Activated CD8-positive, alpha-beta memory T cell treated with anti-CD3 and anti-CD28 coated beads for 24 hours (primary cell): ENCODE results near the gene CSF3.

Experiments
- DNase-seq: peaks from one replicate; pipeline ENCODE4 v3.0.0-alpha.2; 2020

The CSF3 gene

GRCh38 chr17:40025991-40026815 is 11.0 kb downstream of the CSF3 start:
- DNase-seq = peak; percentile 65

- DNase-seq = peak; percentile 89
These were observed 11.8 kb downstream of the CSF3 start for GRCh38 chr17:40026816-40027613.

DNA sequence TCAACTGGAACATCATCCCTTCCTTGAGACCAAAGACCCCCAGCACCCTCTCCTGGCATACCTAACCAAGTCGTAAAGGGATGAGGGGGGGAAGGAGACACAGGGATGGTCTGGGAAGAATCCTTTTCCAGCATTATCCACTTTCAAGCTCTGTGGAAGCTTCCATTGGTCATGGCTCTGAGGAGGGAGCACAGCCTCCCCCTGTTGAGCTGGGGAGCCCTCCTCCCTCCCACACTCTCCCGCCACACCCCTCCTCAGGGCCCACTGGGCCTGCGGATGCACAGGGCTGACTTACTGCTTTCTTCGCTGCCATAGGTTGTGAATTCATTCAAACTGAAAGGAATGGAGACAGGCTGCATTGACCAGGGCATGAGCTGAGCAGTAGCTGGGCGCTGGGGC is 12.4 kb downstream of the CSF3 start:
- no peak for DNase-seq

DNA sequence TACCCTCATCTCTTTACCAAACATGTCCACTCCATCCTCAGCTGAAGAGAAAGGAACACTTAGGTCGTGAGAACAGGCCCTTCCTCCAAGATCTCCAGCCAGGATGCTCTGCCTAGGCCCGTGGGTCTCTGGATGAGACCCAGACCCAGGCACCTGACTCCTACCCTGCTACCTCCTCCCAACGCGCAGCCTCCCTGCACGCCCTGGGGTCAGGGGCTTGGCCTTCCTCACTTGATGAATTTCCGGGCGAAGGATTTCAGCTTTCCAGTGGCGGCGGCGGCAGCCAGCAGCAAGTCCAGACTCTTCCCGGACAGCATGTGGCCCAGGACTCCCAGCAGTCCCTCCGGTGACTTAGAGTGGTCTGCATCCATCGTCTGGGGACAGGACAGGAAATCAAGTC is 13.4 kb downstream of the CSF3 start:
- no peak for DNase-seq

DNA sequence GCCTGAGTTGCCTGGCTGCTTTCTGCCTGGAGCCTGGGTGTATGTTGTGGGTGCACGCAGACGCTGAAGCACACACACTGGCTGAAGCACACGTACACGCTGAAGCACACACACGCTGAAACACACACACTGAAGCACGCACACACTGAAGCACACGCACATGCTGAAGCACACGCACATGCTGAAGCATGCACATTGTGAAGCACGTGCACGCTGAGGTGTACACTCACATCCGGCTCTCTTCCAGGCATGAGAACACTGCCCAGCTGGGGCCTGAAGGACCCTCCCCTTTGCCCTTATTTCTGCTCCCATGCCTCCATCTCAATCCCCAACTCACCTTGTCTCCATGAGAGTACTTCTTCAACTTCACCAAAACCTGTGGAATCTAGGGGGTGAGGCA is 16.5 kb downstream of the CSF3 start:
- no peak for DNase-seq

GRCh38 chr17:40032322-40033320 is 17.4 kb downstream of the CSF3 start:
- no peak for DNase-seq

DNA sequence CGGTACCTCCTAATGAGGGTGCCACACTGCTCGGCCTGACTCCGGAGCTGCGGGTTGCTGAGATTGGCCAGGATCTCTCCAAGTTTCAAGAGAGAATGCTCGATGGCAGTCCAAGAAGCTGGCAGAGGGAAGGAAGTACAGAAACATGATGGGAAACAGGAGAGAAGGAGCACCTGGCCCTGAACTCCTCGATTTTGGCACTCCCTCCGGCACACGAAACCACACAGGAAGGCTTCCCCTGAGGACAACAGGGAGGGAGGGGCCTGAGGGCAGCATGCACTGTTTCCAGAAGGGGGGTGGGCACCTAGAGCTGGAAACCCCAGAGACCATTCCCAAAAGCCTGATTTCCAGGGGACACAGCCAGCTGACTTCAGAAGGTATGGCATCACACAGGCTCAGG is 18.1 kb downstream of the CSF3 start:
- no peak for DNase-seq

DNA sequence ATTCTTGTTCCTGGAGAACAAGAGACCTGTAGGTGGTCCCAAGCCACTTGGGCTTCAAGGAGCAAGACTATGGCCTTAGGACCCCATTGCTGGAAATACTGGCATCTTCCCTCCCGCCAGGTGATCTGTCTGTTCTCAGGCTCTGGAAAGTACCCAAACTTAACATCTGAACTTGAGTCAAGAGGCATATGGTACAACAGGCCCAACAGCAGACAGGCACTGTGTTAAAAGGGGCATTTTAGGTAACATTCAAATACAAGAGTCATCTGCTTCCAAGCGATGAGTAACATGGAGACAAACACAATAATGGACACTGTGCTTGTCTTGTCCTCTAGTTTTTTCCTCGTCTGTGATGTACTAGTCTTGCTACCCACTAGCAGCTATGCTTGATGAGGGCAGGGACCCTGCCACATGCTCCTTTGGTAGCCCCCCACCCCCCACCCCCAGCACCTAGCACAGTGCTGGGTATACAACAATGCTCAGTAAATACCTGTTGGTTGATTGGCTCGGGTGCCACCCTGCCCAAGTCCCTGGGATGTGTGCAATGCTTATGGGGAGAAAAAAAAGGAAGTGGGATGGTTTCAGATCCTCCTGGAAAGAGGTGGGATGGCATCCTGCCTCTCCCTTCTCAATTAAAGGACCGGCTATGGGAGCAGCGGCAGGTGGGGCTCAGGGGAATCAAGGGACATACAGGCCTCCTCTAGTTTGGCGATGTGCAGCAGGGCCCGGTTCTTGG is 19.4 kb downstream of the CSF3 start:
- DNase-seq = no peak

DNA sequence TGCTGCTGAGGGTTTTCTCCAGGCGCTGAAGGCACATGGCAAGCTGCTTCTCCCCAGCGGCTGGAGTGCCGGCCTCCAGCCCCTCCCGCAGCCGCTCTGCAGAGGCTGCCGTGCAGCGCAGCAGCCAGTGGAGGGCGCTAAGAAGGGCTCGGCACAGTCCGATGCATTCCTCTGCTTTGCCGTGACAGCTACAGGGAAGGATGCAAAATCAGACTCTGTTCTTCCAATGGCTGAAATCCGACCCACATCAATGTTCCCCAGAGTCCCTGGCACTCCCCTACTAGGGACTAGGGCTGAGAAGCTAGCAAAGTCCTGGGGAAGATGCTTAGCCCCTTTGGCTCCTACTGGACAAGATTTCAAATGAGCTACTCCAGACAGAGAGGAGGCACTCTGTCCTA is 19.9 kb downstream of the CSF3 start:
- no peak for DNase-seq

- no peak for DNase-seq
These were observed 23.8 kb downstream of the CSF3 start for GRCh38 chr17:40038882-40039513.

DNA sequence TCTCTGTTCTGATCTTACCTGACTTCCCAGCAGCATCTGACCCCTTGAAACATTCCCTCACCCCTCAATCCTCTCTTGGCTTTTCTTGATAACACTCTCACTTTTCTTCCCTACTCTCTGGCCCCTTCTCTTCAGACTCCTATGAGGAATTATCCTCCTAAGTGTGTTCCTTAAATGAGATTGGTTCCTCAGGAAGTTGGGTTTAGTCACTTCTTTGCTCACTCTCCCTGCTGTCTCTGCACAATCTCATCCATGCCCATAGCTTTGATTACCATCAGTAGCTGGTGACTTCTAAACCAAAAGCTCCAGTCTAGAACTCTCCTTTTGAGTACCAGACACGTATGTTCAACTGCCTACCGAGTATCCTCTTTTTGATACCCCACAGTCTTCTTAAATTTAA is 26.0 kb downstream of the CSF3 start:
- no peak for DNase-seq

- no peak for DNase-seq
These were observed 41.3 kb downstream of the CSF3 start for GRCh38 chr17:40056379-40057015.

- no peak for DNase-seq
These were observed 43.0 kb downstream of the CSF3 start for GRCh38 chr17:40058186-40058784.

DNA sequence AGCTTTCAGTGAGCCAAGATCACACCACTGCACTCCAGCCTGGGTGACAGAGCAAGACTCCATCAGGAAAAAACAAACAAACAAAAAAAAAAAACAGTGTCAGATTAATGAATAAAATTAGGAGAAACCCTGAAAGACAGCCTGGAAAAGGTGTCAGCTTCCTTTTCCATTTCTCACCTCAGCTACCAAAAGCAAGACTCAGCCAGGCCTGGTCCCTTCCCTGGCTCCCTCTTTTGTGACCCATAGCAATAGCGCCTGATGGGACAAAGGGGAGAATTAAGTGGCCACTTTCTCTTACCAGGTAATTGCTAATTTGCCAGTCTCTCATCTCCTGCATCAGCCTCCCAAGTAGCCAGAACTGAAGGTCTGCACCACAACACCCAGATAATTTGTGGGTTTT is 43.6 kb downstream of the CSF3 start:
- DNase-seq = no peak

DNA sequence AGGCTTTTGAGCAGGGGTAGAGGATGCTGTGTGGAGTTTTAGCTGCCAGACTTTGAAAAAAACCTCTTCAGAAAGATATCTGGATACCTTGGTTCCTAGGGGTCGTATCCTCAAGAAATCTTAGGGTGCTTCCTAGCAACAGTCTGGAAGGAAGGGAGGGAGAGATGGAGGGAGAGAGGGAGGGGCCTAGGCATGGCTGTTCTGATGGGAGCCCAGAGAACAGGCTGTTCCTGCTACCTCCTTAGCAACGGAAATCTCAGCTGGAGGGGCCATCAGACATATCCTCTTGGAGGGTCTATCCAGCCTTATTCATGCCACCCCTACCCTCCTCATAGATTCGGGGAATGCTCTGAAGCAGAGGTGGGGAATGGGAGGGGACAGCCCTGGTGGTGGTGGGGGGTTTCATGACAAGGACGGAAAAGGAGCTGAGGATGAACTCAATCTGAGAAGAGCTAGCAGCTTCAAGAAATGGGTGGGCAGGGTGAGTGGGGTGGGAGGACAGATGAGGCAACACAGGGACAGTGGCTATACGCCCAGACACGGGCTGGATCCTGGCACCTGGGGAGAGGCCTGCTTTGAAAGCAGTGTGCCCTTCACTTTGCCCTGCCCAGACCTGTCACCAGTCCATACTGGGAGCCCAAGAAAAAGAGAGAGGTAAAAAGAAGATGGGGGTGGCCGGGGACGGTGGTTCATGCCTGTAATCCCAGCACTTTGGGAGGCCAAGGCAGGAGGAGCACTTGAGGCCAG is 44.7 kb downstream of the CSF3 start:
- no peak for DNase-seq

DNA sequence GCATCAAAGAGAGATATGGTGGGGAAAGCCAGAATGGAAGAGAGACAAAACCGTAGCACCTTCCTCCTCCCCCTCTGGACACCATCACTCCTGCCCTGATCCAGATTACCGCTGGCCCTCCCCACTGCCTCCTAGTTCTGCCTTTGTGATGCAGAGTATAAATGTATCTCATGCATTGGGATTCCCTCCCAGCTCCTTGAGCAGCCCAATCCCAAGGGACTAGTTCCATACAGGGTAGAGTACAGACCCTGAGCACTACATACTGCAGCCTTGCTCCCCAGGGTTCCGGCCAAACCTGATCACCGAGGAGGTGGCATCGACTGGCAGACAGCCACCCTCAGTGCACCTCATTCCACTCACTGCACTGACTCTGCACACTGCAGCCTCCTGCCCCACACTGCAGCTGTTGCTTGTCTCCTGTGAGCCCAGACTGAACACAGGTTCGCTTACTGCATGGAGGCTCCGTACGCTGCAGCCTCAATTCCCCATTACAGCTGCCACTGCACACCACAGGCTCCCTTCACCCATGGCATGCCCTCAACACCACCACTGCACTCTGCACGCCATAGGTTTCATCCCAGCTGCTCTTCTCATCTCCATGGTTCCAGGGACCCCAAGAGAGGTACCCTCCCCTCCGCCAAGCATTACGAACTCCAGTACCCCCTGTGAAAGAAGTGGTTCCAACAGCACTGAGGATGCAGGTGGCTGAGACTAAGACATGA is 45.8 kb downstream of the CSF3 start:
- DNase-seq = no peak

GRCh38 chr17:40061609-40062038 is 46.4 kb downstream of the CSF3 start:
- no peak for DNase-seq

DNA sequence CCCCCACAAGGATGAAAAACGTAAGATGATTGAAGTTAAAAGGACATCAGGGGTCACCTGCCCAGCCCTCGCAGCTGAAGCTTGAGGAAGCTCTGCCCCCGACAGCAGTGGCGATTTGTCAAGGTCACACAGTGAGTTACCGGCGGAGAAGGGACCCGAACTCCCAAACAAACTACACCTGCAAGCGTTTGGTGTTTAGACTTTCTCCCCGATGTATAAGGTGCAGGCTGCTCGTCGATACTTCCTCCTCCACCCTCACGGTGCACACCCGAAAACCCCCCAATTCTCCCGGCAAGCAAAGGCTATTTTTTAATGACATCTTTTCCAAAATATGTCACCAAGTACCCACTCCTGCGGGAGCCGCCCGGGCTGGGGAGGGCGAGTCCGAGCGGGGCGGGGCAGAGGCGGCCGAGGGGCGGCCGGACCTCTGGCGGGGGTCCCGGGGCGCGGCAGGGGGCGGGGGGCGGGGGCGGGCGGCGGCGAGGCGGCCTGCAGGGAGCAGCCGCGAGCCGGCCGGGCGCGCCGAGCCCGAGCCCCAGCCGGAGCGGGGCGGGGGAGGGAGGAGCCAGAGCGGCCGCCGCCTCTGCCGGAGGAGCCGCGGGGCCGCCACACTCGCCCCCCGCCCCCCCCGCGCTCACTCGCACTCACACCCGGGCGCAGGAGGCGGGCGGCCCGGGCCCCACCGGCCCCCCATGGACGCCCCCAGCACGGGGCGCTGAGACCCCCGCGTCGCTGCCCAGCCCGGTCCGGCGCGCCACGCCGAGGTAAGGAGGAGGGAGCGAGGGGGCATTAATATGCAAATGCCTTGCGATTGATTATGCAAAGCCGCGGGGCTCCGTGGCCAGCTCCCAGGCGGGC is 47.3 kb downstream of the CSF3 start, which contains the start of gene THRA:
Gene THRA (plus strand): TSS at position 637 of the 858 bp plus-strand sequence. CDS start 11,524 bp downstream, outside the sequence.
- peak; percentile 85 for DNase-seq
